Measurements from ENCODE around the gene CLDN6.

GRCh38 chr16:2982402-2982801 is 35.6 kb downstream of the CLDN6 start:
- TF ChIP-seq CTCF (conservative IDR thresholded peaks at IDR 0.05 in 1 of 2, IDR thresholded peaks at IDR 0.05 in 1 of 2; ENCODE audit: extremely low read depth in 1 of 2, insufficient read depth in 1 of 2, low read depth in 1 of 2, low read length in 2 of 2), result no peak
- TF ChIP-seq EZH2 (IDR thresholded peaks at IDR 0.05; ENCODE audit: borderline replicate concordance, low read length), result no peak

Data from mammary epithelial cell (primary cell).